Keratinocyte (primary cell): ENCODE measurements around the gene THSD7B. TPM values are rescaled to one million over a fixed set of nuclear protein-coding genes. Genes with fewer than 3 reads are reported as not detected.

ENCODE experiments used
- DNase-seq: peaks from one replicate; pipeline ENCODE4 v3.0.0-alpha.2; 2011; ENCODE audit warnings: low read depth, missing footprints, low spot score
- FAIRE-seq: peaks from 2 replicates; lab custom pipeline; 2011; peaks lifted over from hg19 to GRCh38; lab: Jason Lieb, UNC
- H2AFZ ChIP-seq: 2 replicates; pipeline ENCODE4 v1.6.0; 2012; ENCODE audit warnings: low read length, control low read depth, inconsistent platforms; ENCODE audit not compliant: control insufficient read depth
- H3K27ac ChIP-seq: 2 replicates; pipeline ENCODE4 v1.5.1; 2011; ENCODE audit warnings: low read length; ENCODE audit not compliant: control insufficient read depth, insufficient read depth
- H3K27me3 ChIP-seq: 3 replicates; pipeline ENCODE4 v1.6.0; 2011; ENCODE audit warnings: low read length; ENCODE audit not compliant: control insufficient read depth, insufficient read depth; ENCODE audit errors: extremely low read depth
- H3K36me3 ChIP-seq, 2 experiments: 2 replicates in 1 of 2; 3 replicates in 1 of 2; pipeline ENCODE4 v1.5.1; 2011; ENCODE audit warnings: low read length in 2 of 2, mild to moderate bottlenecking in 1 of 2; ENCODE audit not compliant: control insufficient read depth in 2 of 2, insufficient read depth in 2 of 2; ENCODE audit errors: extremely low read depth in 1 of 2
- H3K4me1 ChIP-seq: 3 replicates; pipeline ENCODE4 v1.5.1; 2011; ENCODE audit warnings: low read length; ENCODE audit not compliant: control insufficient read depth, insufficient read depth; ENCODE audit errors: extremely low read depth
- H3K4me2 ChIP-seq: 3 replicates; pipeline ENCODE4 v1.6.0; 2011; ENCODE audit warnings: low read depth, low read length; ENCODE audit not compliant: control insufficient read depth, insufficient read depth; ENCODE audit errors: extremely low read depth
- H3K4me3 ChIP-seq, 3 experiments: fragments of 200-600 bp in 1 of 3; sonication (generic) in 1 of 3; 2 replicates in 2 of 3; 3 replicates in 1 of 3; pipeline ENCODE4 v1.5.1; 2011 to 2016; ENCODE audit warnings: low read length in 3 of 3, mild to moderate bottlenecking in 3 of 3, control low read depth in 2 of 3, inconsistent platforms in 1 of 3, low read depth in 1 of 3, mixed read lengths in 1 of 3, mixed run types in 1 of 3, moderate library complexity in 1 of 3; ENCODE audit not compliant: control insufficient read depth in 2 of 3, insufficient read depth in 2 of 3; ENCODE audit errors: extremely low read depth in 1 of 3
- H3K79me2 ChIP-seq: 2 replicates; pipeline ENCODE4 v1.6.0; 2012; ENCODE audit warnings: low read length; ENCODE audit not compliant: control insufficient read depth, insufficient read depth
- H3K9ac ChIP-seq: 3 replicates; pipeline ENCODE4 v1.6.0; 2011; ENCODE audit warnings: low read length; ENCODE audit not compliant: control insufficient read depth, insufficient read depth; ENCODE audit errors: extremely low read depth
- H3K9me1 ChIP-seq: 3 replicates; pipeline ENCODE4 v1.6.0; 2011; ENCODE audit warnings: low read length; ENCODE audit not compliant: control insufficient read depth, insufficient read depth; ENCODE audit errors: extremely low read depth
- H3K9me3 ChIP-seq: 2 replicates; pipeline ENCODE4 v1.5.1; 2012; ENCODE audit warnings: low read depth, low read length; ENCODE audit not compliant: control insufficient read depth
- H4K20me1 ChIP-seq: 3 replicates; pipeline ENCODE4 v1.6.0; 2011; ENCODE audit warnings: low read length; ENCODE audit not compliant: control insufficient read depth, insufficient read depth; ENCODE audit errors: extremely low read depth
- EZH2 ChIP-seq: IDR thresholded peaks from one replicate; pipeline ENCODE4 v1.6.1; 2012; ENCODE audit warnings: inconsistent platforms, mild to moderate bottlenecking, low read length, moderate library complexity
- dilution Hi-C: fragments of 300-500 bp; cut with MboI; formaldehyde crosslinking; loops from one replicate; pipeline ENCODE4 v1.7.0; 2020; ENCODE audit warnings: low sequenced_read_pairs; ENCODE audit not compliant: extremely low pct_ligation_motif_present
- polyA plus RNA-seq, 5 experiments: library from polyadenylated mRNA; depleted of rRNA in 3 of 5; stranded (reverse) in 3 of 5; stranded (forward) in 1 of 5; unstranded in 1 of 5; fragments of >200 nt; gene quantifications; 1 replicate in 1 of 5; 2 replicates in 3 of 5; 3 replicates in 1 of 5; pipeline versions ENCODE4 v1.2.1 to v1.2.3, GENCODE V29; 2011 to 2012; ENCODE audit warnings: missing spikeins in 2 of 5, low read depth in 1 of 5, low replicate concordance in 1 of 5
- TF ChIP-seq, protein P1 (sequence below), 3 experiments: IDR thresholded peaks in 1 of 3; conservative IDR thresholded peaks in 1 of 3; optimal IDR thresholded peaks in 1 of 3; 2 replicates in 2 of 3; 3 replicates in 1 of 3; pipeline versions ENCODE3 to v1.5.1; 2011; ENCODE audit warnings: low read length in 3 of 3, mild to moderate bottlenecking in 3 of 3, moderate library complexity in 2 of 3, control low read depth in 1 of 3, inconsistent platforms in 1 of 3; ENCODE audit not compliant: insufficient read depth in 2 of 3; ENCODE audit errors: extremely low read depth in 1 of 3

Gene THSD7B
- polyA plus RNA-seq, 1 donor (not counting 4 experiments of a cell fraction or from before 2014, with no cell fraction given): 0.04 TPM

DNA sequence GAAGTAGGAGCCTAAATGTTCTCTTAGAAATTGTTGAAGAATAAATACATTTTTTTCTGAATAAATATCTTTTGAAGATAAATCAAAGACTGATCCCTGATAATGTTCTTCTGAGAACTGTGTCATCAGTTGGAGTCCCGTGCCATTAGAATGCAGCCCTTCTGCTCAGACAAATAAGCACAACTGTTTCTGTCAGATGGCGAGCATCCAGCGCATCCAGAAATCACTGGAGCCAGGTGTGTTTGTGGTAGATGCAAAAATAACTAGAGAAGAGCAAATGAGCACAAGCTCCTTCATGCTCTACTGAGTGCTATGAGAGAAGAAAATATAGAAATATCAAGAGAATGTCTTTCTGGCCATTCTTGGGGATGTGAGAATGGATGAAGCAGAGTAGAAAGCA, 573.7 kb downstream of the THSD7B start:
- H3K4me1 ChIP-seq: peaks cover under 1% of the 10 kb centered on the region

DNA sequence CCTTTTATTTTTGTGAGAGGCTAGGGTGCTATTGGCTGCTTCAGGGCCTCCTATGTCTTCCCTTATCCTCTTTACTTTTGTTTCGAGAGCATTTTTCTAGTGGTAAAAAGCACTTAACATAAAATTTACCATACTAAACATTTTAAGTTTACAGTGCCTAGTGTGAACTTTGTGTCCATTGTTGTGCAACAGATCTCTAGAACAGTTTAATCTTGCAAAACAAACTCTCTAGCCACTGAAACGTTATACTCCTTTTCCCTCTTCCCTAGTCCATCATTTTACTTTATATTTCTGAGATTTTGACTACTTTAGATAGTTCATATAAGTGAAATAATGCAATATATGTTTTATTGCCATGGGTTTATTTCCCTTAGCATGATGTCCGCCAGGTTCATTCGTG, 580.6 kb downstream of the THSD7B start:
- dilution Hi-C loops: no loop called here
- H3K27ac ChIP-seq: no peak overlapping the region
- H3K9me3 ChIP-seq: no peaks in the 10 kb centered on the region
- no peak overlapping the region for H3K4me2 ChIP-seq
- no peaks in the 10 kb centered on the region for H3K4me1 ChIP-seq
- no peaks in the 10 kb centered on the region for H4K20me1 ChIP-seq
- TF ChIP-seq, protein P1, sequence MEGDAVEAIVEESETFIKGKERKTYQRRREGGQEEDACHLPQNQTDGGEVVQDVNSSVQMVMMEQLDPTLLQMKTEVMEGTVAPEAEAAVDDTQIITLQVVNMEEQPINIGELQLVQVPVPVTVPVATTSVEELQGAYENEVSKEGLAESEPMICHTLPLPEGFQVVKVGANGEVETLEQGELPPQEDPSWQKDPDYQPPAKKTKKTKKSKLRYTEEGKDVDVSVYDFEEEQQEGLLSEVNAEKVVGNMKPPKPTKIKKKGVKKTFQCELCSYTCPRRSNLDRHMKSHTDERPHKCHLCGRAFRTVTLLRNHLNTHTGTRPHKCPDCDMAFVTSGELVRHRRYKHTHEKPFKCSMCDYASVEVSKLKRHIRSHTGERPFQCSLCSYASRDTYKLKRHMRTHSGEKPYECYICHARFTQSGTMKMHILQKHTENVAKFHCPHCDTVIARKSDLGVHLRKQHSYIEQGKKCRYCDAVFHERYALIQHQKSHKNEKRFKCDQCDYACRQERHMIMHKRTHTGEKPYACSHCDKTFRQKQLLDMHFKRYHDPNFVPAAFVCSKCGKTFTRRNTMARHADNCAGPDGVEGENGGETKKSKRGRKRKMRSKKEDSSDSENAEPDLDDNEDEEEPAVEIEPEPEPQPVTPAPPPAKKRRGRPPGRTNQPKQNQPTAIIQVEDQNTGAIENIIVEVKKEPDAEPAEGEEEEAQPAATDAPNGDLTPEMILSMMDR (optimal IDR thresholded peaks at IDR 0.05 in 1 of 3, IDR thresholded peaks at IDR 0.05 in 1 of 3, conservative IDR thresholded peaks at IDR 0.05 in 1 of 3; ENCODE audit: extremely low read depth in 1 of 3, insufficient read depth in 2 of 3, low read length in 3 of 3): no peak
- TF ChIP-seq EZH2: no peak
- no peak overlapping the region for H3K4me3 ChIP-seq
- FAIRE-seq: no peak
- no peaks in the 10 kb centered on the region for H3K36me3 ChIP-seq
- H3K27me3 ChIP-seq: no peaks in the 10 kb centered on the region
- H2AFZ ChIP-seq: no peak overlapping the region
- no peaks in the 10 kb centered on the region for H3K9me1 ChIP-seq
- no peak overlapping the region for H3K9ac ChIP-seq
- H3K79me2 ChIP-seq: no peaks in the 10 kb centered on the region
- DNase-seq: no peak

More for the DNA sequence above, 573.7 kb downstream of the THSD7B start:
- no peak for DNase-seq
- Histone ChIP-seq H3K27ac (no peak overlapping the region), H3K9ac (no peak overlapping the region), H3K36me3 (no peaks in the 10 kb centered on the region), H3K27me3 (no peaks in the 10 kb centered on the region), H3K9me3 (no peaks in the 10 kb centered on the region), H3K79me2 (no peaks in the 10 kb centered on the region), H3K9me1 (no peaks in the 10 kb centered on the region), H2AFZ (no peak overlapping the region), H3K4me2 (no peak overlapping the region), H4K20me1 (no peaks in the 10 kb centered on the region), H3K4me3 (no peak overlapping the region)
- FAIRE-seq: no peak
- TF ChIP-seq, protein P1 (optimal IDR thresholded peaks at IDR 0.05 in 1 of 3, IDR thresholded peaks at IDR 0.05 in 1 of 3, conservative IDR thresholded peaks at IDR 0.05 in 1 of 3; ENCODE audit: extremely low read depth in 1 of 3, insufficient read depth in 2 of 3, low read length in 3 of 3): no peak
- no peak for TF ChIP-seq EZH2
- dilution Hi-C loops: no loop called here
